GM19438 (cell line): ENCODE data around the gene CHI3L1.

Experiments used
- ATAC-seq: cut with Tn5 transposase; IDR thresholded peaks from one replicate; pipeline ENCODE4 v1.9.1; 2021; ENCODE audit warnings: low read depth; ENCODE audit not compliant: unreplicated experiment

Gene CHI3L1

GRCh38 chr1:203138066-203138465 lies 48.4 kb downstream of the CHI3L1 start:
- ATAC-seq: no peak

GRCh38 chr1:203137324-203137723 lies 49.2 kb downstream of the CHI3L1 start:
- no peak for ATAC-seq

DNA sequence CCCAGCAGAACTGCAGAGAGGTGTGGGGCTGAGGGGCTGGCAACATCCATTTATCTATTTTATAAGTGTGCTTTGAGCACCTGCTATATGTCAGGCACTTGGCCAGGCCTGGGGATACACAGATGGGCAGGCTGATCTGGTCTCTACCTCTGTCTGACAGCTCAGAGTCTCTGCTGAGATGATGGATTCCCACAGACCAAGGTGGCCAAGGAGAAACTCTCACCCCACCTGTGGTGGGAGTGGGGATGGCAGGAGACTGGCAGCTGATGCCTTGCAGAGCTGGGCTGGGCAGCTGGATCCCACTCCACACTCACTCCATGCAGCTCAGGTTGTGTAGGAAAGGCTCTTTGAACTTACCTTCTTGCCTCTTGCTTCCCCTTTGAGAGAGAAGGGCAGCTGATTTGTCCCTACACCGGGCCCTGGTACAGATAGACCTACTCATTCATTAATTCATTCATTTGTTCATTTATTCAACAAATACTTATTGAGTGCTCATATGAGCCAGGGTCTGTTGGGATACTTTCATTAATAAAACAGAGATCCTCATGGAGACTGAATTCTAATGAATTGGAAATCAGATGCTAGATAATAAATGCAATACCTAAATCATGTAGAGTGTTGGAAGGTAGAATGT lies 50.0 kb downstream of the CHI3L1 start:
- ATAC-seq: no peak

DNA sequence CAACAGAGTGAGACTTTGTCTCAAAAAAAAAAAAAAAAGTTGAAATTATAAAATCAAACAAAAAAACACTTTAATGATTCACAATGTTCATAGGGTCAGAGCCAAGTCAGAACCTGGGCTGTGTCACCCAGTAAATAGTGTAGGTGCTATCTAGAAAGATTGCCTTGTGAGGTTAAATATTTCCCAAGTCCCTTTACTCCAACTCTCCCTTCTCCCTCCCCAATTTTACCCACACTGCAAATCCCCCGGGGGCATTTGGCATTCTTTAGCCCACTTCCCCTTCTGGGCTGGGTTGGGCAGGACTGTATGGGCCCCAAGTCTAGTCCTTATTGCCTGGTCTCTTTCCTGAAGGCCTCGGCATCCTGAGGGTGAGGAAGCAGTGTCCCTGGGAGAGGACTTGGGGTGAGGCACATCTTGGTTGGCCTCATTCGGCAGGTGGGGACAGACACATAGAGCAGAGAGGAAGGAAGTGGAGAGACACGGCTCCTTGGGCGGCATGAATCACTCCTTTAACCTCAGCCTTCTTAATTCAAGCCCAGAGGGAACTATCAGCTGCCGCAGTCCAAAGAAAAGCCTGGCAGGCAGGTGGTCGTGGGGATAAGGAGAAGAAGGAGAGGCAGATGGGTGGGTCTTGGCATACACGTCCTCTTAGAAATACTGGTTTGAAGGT lies 50.7 kb downstream of the CHI3L1 start:
- no peak for ATAC-seq

GRCh38 chr1:203133970-203134725 lies 52.4 kb downstream of the CHI3L1 start:
- no peak for ATAC-seq

DNA sequence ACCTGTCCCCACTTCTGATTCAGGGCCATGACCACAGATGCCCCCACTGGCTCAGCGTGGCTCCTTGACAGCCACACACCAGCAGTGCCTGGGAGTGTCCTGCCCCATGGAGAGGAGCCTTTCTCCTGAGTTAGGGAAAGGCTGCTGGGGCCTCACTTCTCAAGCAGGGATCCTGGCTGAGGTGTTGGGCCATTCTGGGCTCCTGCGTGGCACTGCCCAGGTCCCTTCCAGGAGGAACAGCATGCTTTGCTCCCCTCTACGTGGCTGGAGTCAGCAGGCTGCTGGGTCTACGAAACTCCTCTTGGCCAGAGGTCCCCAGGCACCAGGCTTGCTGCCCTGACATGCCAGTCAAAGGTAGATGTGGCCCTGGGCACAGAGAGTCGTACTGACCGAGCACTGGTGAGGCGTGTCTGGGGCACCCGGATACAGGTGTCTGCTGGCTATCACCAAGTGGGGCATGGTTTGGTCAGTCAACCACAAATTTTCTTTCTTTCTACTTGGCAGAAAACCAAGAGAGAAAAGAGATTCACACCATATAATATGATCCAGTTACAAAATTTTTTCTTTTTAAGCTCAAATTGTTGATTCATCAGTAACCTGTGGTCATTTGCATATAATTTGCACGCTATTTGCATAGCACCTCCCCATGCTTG lies 54.8 kb downstream of the CHI3L1 start:
- no peak for ATAC-seq

DNA sequence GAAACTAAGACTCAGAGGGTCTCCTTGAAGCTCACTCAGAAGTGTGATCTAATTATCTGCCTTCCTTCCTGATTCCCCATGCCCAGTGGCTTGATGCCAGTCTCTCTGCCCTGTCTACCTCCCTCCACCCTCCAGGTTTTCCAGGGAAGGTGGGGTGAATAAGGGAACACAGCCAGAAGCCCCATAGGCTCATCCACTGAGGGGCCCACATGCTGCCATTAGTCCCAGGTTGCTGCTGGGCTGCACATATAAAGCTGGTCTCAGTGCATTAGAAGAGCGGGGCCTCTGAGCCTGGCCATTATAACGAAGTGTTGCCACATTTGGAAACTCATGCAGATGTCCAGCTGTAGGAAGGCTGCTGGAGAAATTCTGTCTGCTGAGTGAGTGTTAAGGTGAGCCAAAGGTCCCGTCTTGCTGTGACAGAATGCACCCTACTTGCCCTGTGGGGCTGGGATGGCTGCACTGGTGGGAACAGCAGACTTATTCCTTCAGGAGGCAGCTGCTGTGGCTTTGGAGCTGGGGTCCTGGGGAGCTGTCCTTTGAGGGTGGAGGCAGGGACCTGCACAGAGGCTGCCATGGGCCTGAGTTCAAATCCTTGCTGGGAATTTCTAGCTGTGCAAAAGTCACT lies 56.0 kb downstream of the CHI3L1 start:
- no peak for ATAC-seq

DNA sequence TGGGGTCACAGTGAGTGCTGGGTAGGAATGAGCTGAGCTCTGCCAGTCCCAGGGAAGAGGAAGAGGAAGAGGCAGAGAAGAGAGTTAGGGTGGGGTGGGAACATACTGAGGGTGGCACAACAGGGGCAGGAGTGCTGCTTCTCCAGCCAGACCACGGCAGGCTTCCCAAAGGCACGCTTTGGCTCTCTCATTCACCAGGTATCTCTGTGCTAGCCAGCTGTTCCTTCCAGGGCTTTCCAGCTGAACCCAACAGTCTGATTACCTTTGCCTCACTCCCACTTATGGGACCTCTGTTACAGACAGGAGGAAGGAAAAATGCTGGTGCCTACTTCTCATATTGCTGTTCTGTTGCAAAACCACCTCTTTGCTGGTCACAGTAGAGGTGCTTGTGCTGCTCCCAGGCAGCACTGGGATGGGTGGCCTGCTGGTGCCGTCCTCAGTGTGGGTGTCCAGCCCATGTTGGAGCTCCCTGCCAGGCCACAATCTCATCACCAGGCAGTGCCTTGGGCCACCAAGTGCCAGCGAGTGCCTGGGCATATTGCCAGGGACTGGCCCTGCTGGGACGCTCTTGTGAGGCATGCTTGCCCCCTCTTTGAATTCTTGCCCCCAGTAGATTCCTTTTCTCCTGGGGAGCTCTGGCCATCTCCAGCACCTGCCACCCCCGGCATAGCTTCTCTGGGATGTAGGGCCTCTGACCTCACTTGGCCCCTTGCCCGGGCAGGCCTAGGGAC lies 56.8 kb downstream of the CHI3L1 start:
- ATAC-seq: no peak
